ENCODE results near the gene ZFP36. TPM values are rescaled to one million over a fixed set of nuclear protein-coding genes. Genes with fewer than 3 reads are reported as not detected.

Gene ZFP36, protein sequence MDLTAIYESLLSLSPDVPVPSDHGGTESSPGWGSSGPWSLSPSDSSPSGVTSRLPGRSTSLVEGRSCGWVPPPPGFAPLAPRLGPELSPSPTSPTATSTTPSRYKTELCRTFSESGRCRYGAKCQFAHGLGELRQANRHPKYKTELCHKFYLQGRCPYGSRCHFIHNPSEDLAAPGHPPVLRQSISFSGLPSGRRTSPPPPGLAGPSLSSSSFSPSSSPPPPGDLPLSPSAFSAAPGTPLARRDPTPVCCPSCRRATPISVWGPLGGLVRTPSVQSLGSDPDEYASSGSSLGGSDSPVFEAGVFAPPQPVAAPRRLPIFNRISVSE
- 0.49 and 1.9 TPM in 2 replicates for total RNA-seq

GRCh38 chr19:39406656-39407409 lies at the start of gene ZFP36:
TSS of gene ZFP36 (plus strand) at chr19:39406847. CDS start at chr19:39406905, 58 bp downstream.

DNA sequence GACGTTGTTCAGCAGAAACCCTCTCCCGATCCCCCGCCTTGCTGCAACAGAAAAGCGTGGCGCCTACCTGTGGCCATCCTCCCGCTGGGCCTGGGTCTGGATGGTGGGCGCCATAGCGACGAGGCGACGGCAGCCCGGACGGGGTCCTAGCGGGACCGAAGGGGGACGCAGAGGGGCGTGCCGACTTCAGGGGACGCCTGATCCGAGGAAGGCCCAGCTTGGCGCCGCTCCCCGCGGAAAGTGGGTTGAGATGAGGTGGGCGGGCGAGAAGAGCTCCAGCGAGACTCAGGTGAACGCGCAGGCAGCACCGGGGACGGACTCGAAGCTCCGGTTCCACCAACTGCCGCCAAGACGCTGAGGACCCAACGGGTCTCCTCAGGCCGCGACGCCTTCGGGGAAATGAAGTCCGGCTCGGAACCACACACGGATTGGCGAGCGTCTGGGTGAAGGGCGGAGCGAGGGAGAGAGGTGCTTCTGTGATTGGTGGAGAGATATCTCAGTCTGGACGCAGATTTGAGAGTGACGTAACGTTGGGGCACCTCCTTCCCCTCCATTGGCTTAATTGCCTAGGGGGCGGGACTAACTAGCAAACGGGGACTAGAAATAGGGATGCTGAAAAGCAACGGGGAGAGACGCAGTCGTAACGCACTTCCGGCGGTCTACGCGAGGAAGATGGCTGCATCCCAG lies 15.8 kb upstream of the ZFP36 start, which contains the start of the genes MED29 and PAF1:
Gene MED29, plus strand, starts transcription at position 628 of the 687 bp plus-strand sequence. Its CDS starts 45 bp downstream, at position 673.
Gene PAF1, minus strand, starts transcription at position 356 of the 687 bp plus-strand sequence. Its CDS starts 242 bp downstream, at position 114.

GRCh38 chr19:39412100-39412866 lies 5.6 kb downstream of the ZFP36 start, which contains the start of gene PLEKHG2:
TSS of gene PLEKHG2 (plus strand) at chr19:39412669. CDS start at chr19:39414087, 1,418 bp downstream.

GRCh38 chr19:39435499-39436349 lies 29.1 kb downstream of the ZFP36 start, which contains the start of gene RPS16:
TSS of gene RPS16 (minus strand) at chr19:39435949. CDS start at chr19:39435895, 54 bp downstream.

DNA sequence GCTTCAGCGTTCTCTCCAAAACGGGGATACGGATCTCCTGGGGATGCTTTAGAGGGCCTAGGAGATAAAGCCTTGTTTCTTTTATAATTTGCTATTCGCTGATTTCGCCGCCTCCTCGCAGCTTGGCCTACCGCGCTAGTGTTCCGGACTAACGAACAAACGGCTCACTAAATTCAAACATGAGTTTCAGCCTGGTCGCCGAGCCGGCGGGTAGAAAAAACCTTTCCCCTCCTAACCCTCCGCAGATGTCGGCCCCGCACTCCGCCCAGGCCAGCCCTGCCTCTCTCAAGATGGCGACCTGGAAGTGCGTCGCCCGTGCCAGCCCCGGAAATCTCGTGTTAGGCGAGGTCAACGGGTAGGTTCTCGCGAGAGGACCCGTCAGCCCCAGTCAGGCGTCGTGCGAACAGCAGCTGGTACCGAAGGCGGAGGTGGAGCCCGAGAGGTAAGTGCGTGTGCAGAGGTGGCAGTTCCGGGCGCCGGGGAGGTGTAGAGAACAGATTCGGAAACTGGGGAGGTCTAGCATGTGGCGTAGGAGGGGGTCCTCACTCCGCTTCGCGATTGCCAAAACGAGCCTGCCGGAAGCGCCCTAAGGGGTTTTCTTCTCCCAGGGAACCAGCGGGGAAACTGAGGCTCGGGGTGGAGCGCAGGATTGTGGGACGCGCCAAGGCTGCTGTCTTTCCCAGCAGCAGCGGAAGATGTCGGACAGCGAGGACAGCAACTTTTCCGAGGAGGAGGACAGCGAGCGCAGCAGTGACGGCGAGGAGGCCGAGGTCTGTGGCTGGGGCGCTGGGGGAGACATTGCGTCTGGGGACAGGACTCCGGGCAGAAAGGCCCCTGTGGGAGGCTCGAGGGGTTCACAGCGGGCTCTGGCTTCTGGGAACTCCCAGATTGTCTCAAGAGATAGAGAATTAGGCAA lies 38.8 kb downstream of the ZFP36 start, which contains the start of gene SUPT5H:
Gene SUPT5H, plus strand, starts transcription at position 387 of the 916 bp plus-strand sequence. Its CDS starts 309 bp downstream, at position 696.

Other genes with a start within 250 kb of the ZFP36 start
- gene NCCRP1, start 209.9 kb upstream of the ZFP36 start, total RNA-seq = not detected in 2 replicates
- gene SYCN, start 202.6 kb upstream of the ZFP36 start, total RNA-seq = not detected in 2 replicates
- not detected in 2 replicates for gene IFNL3, start 161.8 kb upstream of the ZFP36 start, total RNA-seq
- gene IFNL4, start 158.0 kb upstream of the ZFP36 start, total RNA-seq = not detected in 2 replicates
- gene IFNL2, start 138.5 kb upstream of the ZFP36 start, total RNA-seq = not detected in 2 replicates
- not detected in 2 replicates for gene IFNL1, start 110.4 kb upstream of the ZFP36 start, total RNA-seq
- 0.32 and 0.88 TPM in 2 replicates for gene LRFN1, start 86.0 kb upstream of the ZFP36 start, total RNA-seq
- gene GMFG, start 70.8 kb upstream of the ZFP36 start, total RNA-seq = 104 and 212 TPM in 2 replicates
- gene SAMD4B, start 64.4 kb upstream of the ZFP36 start, total RNA-seq = 23.3 and 39.3 TPM in 2 replicates
- 31.6 and 34.5 TPM in 2 replicates for gene PAF1, start 15.7 kb upstream of the ZFP36 start, total RNA-seq
- 8.7 and 11.2 TPM in 2 replicates for gene MED29, start 15.5 kb upstream of the ZFP36 start, total RNA-seq
- 7.8 and 24.2 TPM in 2 replicates for gene PLEKHG2, start 5.8 kb downstream of the ZFP36 start, total RNA-seq
- gene RPS16, start 29.1 kb downstream of the ZFP36 start, total RNA-seq = 29.8 and 80.1 TPM in 2 replicates
- gene SUPT5H, start 38.7 kb downstream of the ZFP36 start, total RNA-seq = 39.0 and 72.6 TPM in 2 replicates
- 49.1 and 62.5 TPM in 2 replicates for gene TIMM50, start 74.0 kb downstream of the ZFP36 start, total RNA-seq
- 0.19 and 0.32 TPM in 2 replicates for gene DLL3, start 92.1 kb downstream of the ZFP36 start, total RNA-seq
- gene SELENOV, start 108.3 kb downstream of the ZFP36 start, total RNA-seq = not detected in 2 replicates
- 2.5 and 3.4 TPM in 2 replicates for gene EID2B, start 126.0 kb downstream of the ZFP36 start, total RNA-seq
- gene EID2, start 133.3 kb downstream of the ZFP36 start, total RNA-seq = 12.5 and 12.9 TPM in 2 replicates
- not detected in 2 replicates for gene LGALS13, start 195.7 kb downstream of the ZFP36 start, total RNA-seq
- gene LGALS16, start 249.1 kb downstream of the ZFP36 start, total RNA-seq = not detected in 2 replicates

Measured in bladder microvascular endothelial cell (primary cell).